HG03025 (cell line): ENCODE data around the gene SLC22A1.
"Not testable (repeated sequence)": the region's sequence is repeated elsewhere in the genome, so short reads cannot be mapped to it uniquely, and the experiment has no call there.

Experiments used
- ATAC-seq: cut with Tn5 transposase; IDR thresholded peaks from one replicate; pipeline ENCODE4 v1.9.1; 2021; ENCODE audit warnings: mild to moderate bottlenecking, moderate library complexity; ENCODE audit not compliant: unreplicated experiment, low FRiP score

Gene SLC22A1

GRCh38 chr6:160121558-160121957, at the start of gene SLC22A1:
Gene SLC22A1, plus strand, starts transcription at chr6:160121815. Its CDS starts 121 bp downstream, at chr6:160121936.
- no peak for ATAC-seq

GRCh38 chr6:160073272-160073671, 48.3 kb upstream of the SLC22A1 start:
- ATAC-seq = no peak

GRCh38 chr6:160076009-160076408, 45.6 kb upstream of the SLC22A1 start:
- ATAC-seq = no peak

- ATAC-seq = no peak
Observed at GRCh38 chr6:160077024-160077423, 44.6 kb upstream of the SLC22A1 start.

GRCh38 chr6:160077526-160077925, 44.1 kb upstream of the SLC22A1 start:
- no peak for ATAC-seq

GRCh38 chr6:160078883-160079685, 42.5 kb upstream of the SLC22A1 start:
- ATAC-seq = no peak

- no peak for ATAC-seq
Observed at GRCh38 chr6:160079686-160080043, 42.0 kb upstream of the SLC22A1 start.

- ATAC-seq = no peak
Observed at GRCh38 chr6:160080097-160080496, 41.5 kb upstream of the SLC22A1 start.

- ATAC-seq = no peak
Observed at GRCh38 chr6:160081398-160081797, 40.2 kb upstream of the SLC22A1 start.

- no peak for ATAC-seq
Observed at GRCh38 chr6:160082627-160083026, 39.0 kb upstream of the SLC22A1 start.

GRCh38 chr6:160084198-160084776, 37.3 kb upstream of the SLC22A1 start:
- no peak for ATAC-seq

GRCh38 chr6:160085226-160085625, 36.4 kb upstream of the SLC22A1 start:
- no peak for ATAC-seq

GRCh38 chr6:160085713-160086505, 35.7 kb upstream of the SLC22A1 start:
- no peak for ATAC-seq

- ATAC-seq = no peak
Observed at GRCh38 chr6:160086754-160087153, 34.9 kb upstream of the SLC22A1 start.

- no peak for ATAC-seq
Observed at GRCh38 chr6:160088069-160088783, 33.4 kb upstream of the SLC22A1 start.

- no peak for ATAC-seq
Observed at GRCh38 chr6:160088784-160089533, 32.7 kb upstream of the SLC22A1 start.

- ATAC-seq = no peak
Observed at GRCh38 chr6:160089534-160089897, 32.1 kb upstream of the SLC22A1 start.

GRCh38 chr6:160090442-160091239, 31.0 kb upstream of the SLC22A1 start:
- not testable (repeated sequence) for ATAC-seq

GRCh38 chr6:160092176-160092575, 29.4 kb upstream of the SLC22A1 start:
- ATAC-seq = not testable (repeated sequence)
